K562 (cell line): ENCODE data around the gene PCDHB16. TPM values are rescaled to one million over a fixed set of nuclear protein-coding genes. Genes with fewer than 3 reads are reported as not detected.

Experiments used
- ATAC-seq: fragments of 200-7000 bp; cut with Tn5 transposase; 3 replicates; pipeline ENCODE4 v1.9.1; 2020; ENCODE audit warnings: moderate library complexity
- BruUV-seq: library from RNA; stranded (reverse); fragments of 400-500 nt; replicated peaks from 2 replicates; lab custom pipeline; 2021; lab: Mats Ljungman, UMichigan
- CTCF ChIA-PET: fragments of 300-600 bp; formaldehyde crosslinking; extraction: SDS; loops from one replicate; lab custom pipeline; 2021; ENCODE audit warnings: low intra/inter-chr PET ratio; lab: Yijun Ruan, JAX
- POLR2A ChIA-PET: fragments of 300-600, 350-650 bp; sonication (Branson Sonifier 250); formaldehyde crosslinking; extraction: SDS; loops from one replicate; lab custom pipeline; 2021; ENCODE audit warnings: antibody characterized with exemption, inconsistent platforms; lab: Yijun Ruan, JAX
- DNase-seq, 4 experiments: peaks; one replicate each; pipeline versions ENCODE4 v3.0.0 to v3.0.0-alpha.2; 2011 to 2018; ENCODE audit warnings: low spot score in 3 of 4, mixed read lengths in 3 of 4; ENCODE audit errors: extremely low read depth in 1 of 4
- FAIRE-seq: peaks from 2 replicates; lab custom pipeline; 2011; peaks lifted over from hg19 to GRCh38; lab: Jason Lieb, UNC
- H2AFZ ChIP-seq: 2 replicates; pipeline ENCODE4 v1.6.0; 2011; ENCODE audit warnings: low read depth, low read length, control low read depth, inconsistent platforms
- H3K27ac ChIP-seq: fragments of 200-600 bp; 3 replicates; pipeline ENCODE4 v1.8.0; 2011; ENCODE audit warnings: low read depth, mild to moderate bottlenecking, control low read depth, inconsistent platforms, low read length, moderate library complexity, mixed read lengths; ENCODE audit errors: extremely low read depth
- H3K27me3 ChIP-seq, 2 experiments: fragments of 300-600 bp in 1 of 2; 2 replicates in 1 of 2; 3 replicates in 1 of 2; pipeline versions ENCODE4 v1.6.0 to v1.8.0; 2011; ENCODE audit warnings: inconsistent platforms in 2 of 2, low read length in 2 of 2, mild to moderate bottlenecking in 1 of 2, mixed read lengths in 1 of 2, moderate library complexity in 1 of 2; ENCODE audit not compliant: control insufficient read depth in 2 of 2, insufficient read depth in 2 of 2
- H3K36me3 ChIP-seq: fragments of 300-600 bp; 3 replicates; pipeline ENCODE4 v1.8.0; 2011; ENCODE audit warnings: mild to moderate bottlenecking, low read length, inconsistent platforms; ENCODE audit not compliant: control insufficient read depth, insufficient read depth
- H3K4me1 ChIP-seq, 2 experiments: fragments of 200-600 bp in 1 of 2; replicated peaks in 1 of 2; 2 replicates in 1 of 2; 3 replicates in 1 of 2; pipeline versions ENCODE4 v1.5.1 to v1.8.0; 2011; ENCODE audit warnings: inconsistent platforms in 2 of 2, low read length in 2 of 2, mild to moderate bottlenecking in 1 of 2, mixed read lengths in 1 of 2, moderate library complexity in 1 of 2; ENCODE audit not compliant: control insufficient read depth in 2 of 2, insufficient read depth in 2 of 2
- H3K4me2 ChIP-seq: 2 replicates; pipeline ENCODE4 v1.6.1; 2011; ENCODE audit warnings: low read length, control low read depth, inconsistent platforms, mixed read lengths; ENCODE audit not compliant: insufficient read depth
- H3K4me3 ChIP-seq: fragments of 200-600 bp; sonication (generic), shearing (Covaris generic); 2 replicates; pipeline ENCODE4 v1.5.1; 2016; ENCODE audit warnings: control low read depth, inconsistent platforms
- H3K79me2 ChIP-seq: fragments of 200-600 bp; 3 replicates; pipeline ENCODE4 v1.8.0; 2011; ENCODE audit warnings: low read length, inconsistent platforms; ENCODE audit not compliant: control insufficient read depth, insufficient read depth
- H3K9ac ChIP-seq, 2 experiments: 2 replicates each; pipeline versions ENCODE4 v1.6.0 to v1.6.1; 2011; ENCODE audit warnings: low read depth in 2 of 2, low read length in 2 of 2, control low read depth in 1 of 2, inconsistent platforms in 1 of 2, mild to moderate bottlenecking in 1 of 2, mixed read lengths in 1 of 2; ENCODE audit not compliant: insufficient read depth in 1 of 2
- H3K9me1 ChIP-seq: one replicate; pipeline ENCODE4 v1.6.0; 2011; ENCODE audit warnings: inconsistent platforms, mild to moderate bottlenecking, low read length, moderate library complexity; ENCODE audit not compliant: control insufficient read depth, insufficient read depth
- H3K9me3 ChIP-seq: replicated peaks from 2 replicates; pipeline ENCODE4 v1.5.1; 2011; ENCODE audit warnings: low read depth, low read length, inconsistent platforms; ENCODE audit not compliant: control insufficient read depth, insufficient read depth
- H4K20me1 ChIP-seq: replicated peaks from 2 replicates; pipeline ENCODE4 v1.6.1; 2011; ENCODE audit warnings: low read length, inconsistent platforms, mixed read lengths; ENCODE audit not compliant: control insufficient read depth, insufficient read depth
- ARID2 ChIP-seq: fragments of 450-650 bp; IDR thresholded peaks from 2 replicates; pipeline ENCODE4 v1.6.1; 2017; ENCODE audit warnings: antibody characterized with exemption, mild to moderate bottlenecking
- ATF7 ChIP-seq: fragments of 450-650 bp; IDR thresholded peaks from 2 replicates; pipeline ENCODE4 v1.7.1; 2014; ENCODE audit warnings: mild to moderate bottlenecking, moderate library complexity
- CC2D1A ChIP-seq: fragments of 450-650 bp; IDR thresholded peaks from 2 replicates; pipeline ENCODE4 v1.6.1; 2017; ENCODE audit warnings: mild to moderate bottlenecking
- FOXJ3 ChIP-seq: sonication (generic); formaldehyde crosslinking; IDR thresholded peaks from 2 replicates; pipeline ENCODE4 v1.4.0; 2020; ENCODE audit warnings: mild to moderate bottlenecking, missing genetic modification reagents
- HMGN3 ChIP-seq: IDR thresholded peaks from 2 replicates; pipeline ENCODE4 v1.6.1; 2011; ENCODE audit warnings: borderline replicate concordance, low read depth, mild to moderate bottlenecking, mixed read lengths, low read length; ENCODE audit not compliant: insufficient read length; ENCODE audit errors: extremely low read depth
- ILF3 ChIP-seq: fragments of 450-650 bp; IDR thresholded peaks from 2 replicates; pipeline ENCODE4 v1.6.1; 2018; ENCODE audit warnings: antibody characterized with exemption, mild to moderate bottlenecking, moderate library complexity, borderline replicate concordance
- JUND ChIP-seq, 2 experiments: IDR thresholded peaks; 2 replicates in 1 of 2; 3 replicates in 1 of 2; pipeline ENCODE4 v1.6.1; 2011; ENCODE audit warnings: borderline replicate concordance in 2 of 2, low read depth in 2 of 2, low read length in 2 of 2, improper control_type of control experiment in 1 of 2, missing biosample characterization in 1 of 2, missing genetic modification characterization in 1 of 2, missing genetic modification reagents in 1 of 2
- MTA1 ChIP-seq: fragments of 450-650 bp; IDR thresholded peaks from 2 replicates; pipeline ENCODE4 v1.6.1; 2017; ENCODE audit warnings: borderline replicate concordance
- NR1H2 ChIP-seq: sonication (generic); formaldehyde crosslinking; IDR thresholded peaks from 2 replicates; pipeline ENCODE4 v1.4.0; 2020; ENCODE audit warnings: mild to moderate bottlenecking, missing genetic modification reagents
- NRF1 ChIP-seq, 2 experiments: fragments of 450-650 bp; IDR thresholded peaks in 1 of 2; conservative IDR thresholded peaks in 1 of 2; 2 replicates each; pipeline ENCODE4 v1.6.1; 2014; ENCODE audit warnings: mild to moderate bottlenecking in 2 of 2
- RBFOX2 ChIP-seq: fragments of 200-400 bp; formaldehyde crosslinking; IDR thresholded peaks from 2 replicates; pipeline ENCODE4 v1.6.1; 2017; ENCODE audit warnings: low read depth, mild to moderate bottlenecking, low read length, moderate library complexity
- RCOR1 ChIP-seq, 2 experiments: IDR thresholded peaks; 2 replicates each; pipeline ENCODE4 v1.6.1; 2012; ENCODE audit warnings: low read depth in 2 of 2, low read length in 2 of 2, borderline replicate concordance in 1 of 2, improper control_type of control experiment in 1 of 2
- SMARCA4 ChIP-seq: fragments of 450-650 bp; IDR thresholded peaks from 2 replicates; pipeline ENCODE4 v1.6.1; 2016
- SNRNP70 ChIP-seq: fragments of 200-400 bp; formaldehyde crosslinking; optimal IDR thresholded peaks from 2 replicates; pipeline ENCODE3; 2017; ENCODE audit warnings: low read depth, low read length
- STAT5A ChIP-seq: IDR thresholded peaks from 2 replicates; pipeline ENCODE4 v1.6.1; 2012; ENCODE audit warnings: low read length, inconsistent platforms, borderline replicate concordance
- ZBTB7A ChIP-seq: IDR thresholded peaks from 2 replicates; pipeline ENCODE4 v1.6.1; 2011; ENCODE audit warnings: low read depth, mild to moderate bottlenecking, low read length, moderate library complexity, borderline replicate concordance; ENCODE audit not compliant: control insufficient read depth
- ZNF24 ChIP-seq: fragments of 450-650 bp; IDR thresholded peaks from 2 replicates; pipeline ENCODE4 v1.6.1; 2016
- WGBS: fragments of 100-300 bp; shearing (Covaris generic); methylation state at CpG from one replicate; pipeline ENCODE4 v1.1.6; 2016; ENCODE audit warnings: low coverage, mixed read lengths; ENCODE audit not compliant: insufficient coverage; ENCODE audit errors: missing lambda C conversion rate; 5-methylcytosine and 5-hydroxymethylcytosine counted together
- in situ Hi-C: fragments of 300-500 bp; cut with MboI; formaldehyde crosslinking; loops from 4 replicates; pipeline ENCODE4 v1.15.0; 2018; ENCODE audit warnings: inconsistent platforms, mixed read lengths
- intact Hi-C: fragments of 100-400 bp; cut with micrococcal nuclease; formaldehyde crosslinking; loops from 2 replicates; pipeline ENCODE4 v1.14.2; 2022
- polyA plus RNA-seq, 8 experiments: library from polyadenylated mRNA; depleted of rRNA in 4 of 8; stranded (reverse) in 5 of 8; unstranded in 3 of 8; fragments of >200 nt; fragmentation: Nextera tagmentation in 2 of 8; fragmentation: Illumina TruSeq in 1 of 8; extraction: Ambion mirVana in 2 of 8; extraction: Trizol in 1 of 8; gene quantifications; 2 replicates each; pipeline versions ENCODE4 v1.2.1 to v1.2.3, GENCODE V29; 2011 to 2014; ENCODE audit warnings: inconsistent platforms in 1 of 8, missing spikeins in 1 of 8
- total RNA-seq, 7 experiments: library from RNA; depleted of rRNA in 6 of 7; stranded (reverse); fragments of >200 nt in 6 of 7; fragmentation: Illumina TruSeq in 2 of 7; extraction: Trizol in 2 of 7; gene quantifications; 2 replicates each; pipeline versions ENCODE4 v1.2.1 to v1.2.3, GENCODE V29; 2011 to 2021; ENCODE audit warnings: low replicate concordance in 1 of 7

The PCDHB16 gene
- total and polyA plus RNA-seq, 9 of the 15 experiments (the other 6 are each of a cell fraction or from before 2014, with no cell fraction given): not detected

DNA sequence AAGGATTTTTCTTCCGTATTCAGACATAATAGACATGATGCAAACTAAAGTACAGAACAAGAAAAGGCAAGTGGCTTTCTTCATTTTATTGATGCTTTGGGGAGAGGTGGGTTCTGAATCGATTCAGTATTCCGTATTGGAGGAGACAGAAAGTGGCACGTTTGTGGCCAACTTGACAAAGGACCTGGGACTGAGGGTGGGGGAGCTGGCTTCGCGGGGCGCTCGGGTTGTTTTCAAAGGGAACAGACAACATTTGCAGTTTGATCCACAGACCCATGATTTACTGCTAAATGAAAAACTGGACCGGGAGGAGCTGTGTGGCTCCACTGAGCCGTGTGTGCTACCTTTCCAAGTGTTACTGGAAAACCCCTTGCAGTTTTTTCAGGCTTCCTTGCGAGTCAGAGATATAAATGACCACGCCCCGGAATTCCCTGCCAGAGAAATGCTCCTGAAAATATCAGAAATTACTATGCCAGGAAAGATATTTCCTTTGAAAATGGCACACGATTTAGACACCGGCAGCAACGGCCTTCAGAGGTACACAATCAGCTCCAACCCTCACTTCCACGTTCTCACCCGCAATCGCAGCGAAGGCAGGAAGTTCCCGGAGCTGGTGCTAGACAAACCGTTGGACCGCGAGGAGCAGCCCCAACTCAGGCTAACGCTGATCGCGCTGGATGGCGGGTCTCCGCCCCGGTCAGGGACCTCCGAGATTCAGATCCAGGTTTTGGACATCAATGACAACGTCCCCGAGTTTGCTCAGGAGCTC lies 31.8 kb upstream of the PCDHB16 start:
- H3K9me1 ChIP-seq: no peaks in the 10 kb centered on the region
- H2AFZ ChIP-seq: no peak overlapping the region
- CTCF ChIA-PET: no interaction called here
- TF ChIP-seq MTA1 (no peak), SMARCA4 (no peak), CC2D1A (no peak), STAT5A (no peak), RCOR1 (IDR thresholded peaks at IDR 0.05; ENCODE audit: borderline replicate concordance in 1 of 2, low read depth in 2 of 2, low read length in 2 of 2) (no peak), FOXJ3 (no peak), RBFOX2 (no peak), ILF3 (no peak), JUND (IDR thresholded peaks at IDR 0.05; ENCODE audit: borderline replicate concordance, low read depth, low read length) (no peak), JUND (tag; IDR thresholded peaks at IDR 0.05; ENCODE audit: borderline replicate concordance, low read depth, low read length) (no peak), ARID2 (no peak), SNRNP70 (no peak), NRF1 (conservative IDR thresholded peaks at IDR 0.05 in 1 of 2, IDR thresholded peaks at IDR 0.05 in 1 of 2) (no peak), NR1H2 (CRISPR knock-in tag) (no peak), HMGN3 (no peak), ZBTB7A (no peak), ATF7 (no peak), ZNF24 (no peak)
- TF ChIP-seq, all 486 proteins: peak for 0
- Histone ChIP-seq H3K4me3 (no peak overlapping the region), H3K9ac (no peak overlapping the region), H3K27ac (no peak overlapping the region), H3K79me2 (no peaks in the 10 kb centered on the region), H4K20me1 (no peaks in the 10 kb centered on the region), H3K4me2 (no peak overlapping the region), H3K4me1 (no peaks in the 10 kb centered on the region), H3K9me3 (no peaks in the 10 kb centered on the region), H3K36me3 (no peaks in the 10 kb centered on the region), H3K27me3 (peaks cover 0 to 15% of the 10 kb centered on the region in 2 experiments; a peak in 2 of 5 replicates)
- intact Hi-C loops: no loop called here
- in situ Hi-C loops: no loop called here
- FAIRE-seq (no peak), DNase-seq (no peak), ATAC-seq (no peak)
- BruUV-seq: no TSS peak
- WGBS: 2% methylated on average over 33 of the region's 33 CpGs
- POLR2A ChIA-PET: no interaction called here
